Activated naive CD4-positive, alpha-beta T cell treated with anti-CD3 and anti-CD28 coated beads, Interleukin-2, amount 10 ng/mL, durations not matched to agents 7 days and 5 days (primary cell): Measurements from ENCODE around the gene TRPV6.
A peak's percentile ranks its signal among the peaks of the same experiment; 100 is the strongest.

ENCODE experiments used
- CTCF ChIA-PET: fragments of 350-600 bp; sonication (Branson Sonifier 250); formaldehyde crosslinking; loops from one replicate; lab custom pipeline; 2021; ENCODE audit warnings: antibody characterized with exemption; lab: Charles Lee
- DNase-seq: peaks from one replicate; pipeline ENCODE4 v3.0.0-alpha.2; 2020
- H3K27ac Mint-ChIP-seq: one replicate; pipeline ENCODE4 v1.8.0; 2021; ENCODE audit warnings: mild to moderate bottlenecking, moderate library complexity, mixed read lengths
- H3K27me3 Mint-ChIP-seq: one replicate; pipeline ENCODE4 v1.8.0; 2021; ENCODE audit warnings: mild to moderate bottlenecking, mixed read lengths
- H3K36me3 Mint-ChIP-seq: one replicate; pipeline ENCODE4 v1.8.0; 2021; ENCODE audit warnings: mixed read lengths
- H3K4me1 Mint-ChIP-seq: one replicate; pipeline ENCODE4 v1.8.0; 2021; ENCODE audit warnings: mixed read lengths
- H3K4me3 Mint-ChIP-seq: one replicate; pipeline ENCODE4 v1.8.0; 2021; ENCODE audit warnings: mild to moderate bottlenecking, moderate library complexity, mixed read lengths
- H3K9me3 Mint-ChIP-seq: one replicate; pipeline ENCODE4 v1.8.0; 2021; ENCODE audit warnings: mixed read lengths

TRPV6 gene

GRCh38 chr7:142855114-142855743 lies 30.3 kb downstream of the TRPV6 start:
- Mint-ChIP-seq H3K4me3 (peak overlapping the region; percentile 72), H3K9me3 (no peaks in the 10 kb centered on the region), H3K4me1 (peaks cover 28% of the 10 kb centered on the region), H3K27me3 (peaks cover 35% of the 10 kb centered on the region), H3K36me3 (no peaks in the 10 kb centered on the region), H3K27ac (no peak overlapping the region)
- no peak for DNase-seq
- CTCF ChIA-PET, result interaction anchor here (0.7 to 3.0 kb wide), 11 partner anchors 9 to 360 kb away, joined by 3 to 29 read pairs (median 4); no protein-coding TSS in a partner anchor

GRCh38 chr7:142854372-142855113 lies 31.0 kb downstream of the TRPV6 start, which contains the start of gene EPHB6:
TSS of gene EPHB6 (plus strand) at chr7:142855076. CDS start at chr7:142863228, 8,152 bp downstream.
- peak within 1 kb of the TSS; percentile 92 for H3K4me3 Mint-ChIP-seq
- CTCF ChIA-PET, result interaction anchor here (0.8 to 3.0 kb wide), 10 partner anchors 9 to 251 kb away, joined by 3 to 29 read pairs (median 4); no protein-coding TSS in a partner anchor
- H3K36me3 Mint-ChIP-seq, result no peaks in the 10 kb centered on the region
- H3K27ac Mint-ChIP-seq, result peak within 1 kb of the TSS; percentile 84
- DNase-seq, result peak; percentile 77
- H3K4me1 Mint-ChIP-seq, result peaks cover 26% of the 10 kb centered on the region
- no peaks in the 10 kb centered on the region for H3K9me3 Mint-ChIP-seq
- peaks cover 39% of the 10 kb centered on the region for H3K27me3 Mint-ChIP-seq

- DNase-seq, result peak; percentile 81
- Mint-ChIP-seq H3K4me1 (peaks cover 26% of the 10 kb centered on the region), H3K36me3 (no peaks in the 10 kb centered on the region), H3K4me3 (peak overlapping the region; percentile 92), H3K27ac (peak overlapping the region; percentile 84), H3K27me3 (peaks cover 39% of the 10 kb centered on the region), H3K9me3 (no peaks in the 10 kb centered on the region)
- CTCF ChIA-PET, result interaction anchor here (0.7 to 3.0 kb wide), 7 partner anchors 11 to 250 kb away, joined by 3 to 29 read pairs (median 4); no protein-coding TSS in a partner anchor
Observed at GRCh38 chr7:142853739-142854371, 31.7 kb downstream of the TRPV6 start.

GRCh38 chr7:142851919-142852318 lies 33.6 kb downstream of the TRPV6 start:
- H3K4me1 Mint-ChIP-seq, result peaks cover 25% of the 10 kb centered on the region
- CTCF ChIA-PET, result interaction anchor here (0.9 to 3.2 kb wide), 13 partner anchors 9 to 363 kb away, joined by 3 to 14 read pairs (median 5); no protein-coding TSS in a partner anchor
- no peak for DNase-seq
- no peak overlapping the region for H3K27ac Mint-ChIP-seq
- no peak overlapping the region for H3K4me3 Mint-ChIP-seq
- H3K36me3 Mint-ChIP-seq, result no peaks in the 10 kb centered on the region
- H3K9me3 Mint-ChIP-seq, result no peaks in the 10 kb centered on the region
- peaks cover 36% of the 10 kb centered on the region for H3K27me3 Mint-ChIP-seq

- H3K9me3 Mint-ChIP-seq, result no peaks in the 10 kb centered on the region
- CTCF ChIA-PET, result interaction anchor here (0.9 to 3.2 kb wide), 13 partner anchors 10 to 364 kb away, joined by 3 to 14 read pairs (median 5); no protein-coding TSS in a partner anchor
Observed at GRCh38 chr7:142851269-142851668, 34.3 kb downstream of the TRPV6 start.

GRCh38 chr7:142847353-142847752 lies 38.2 kb downstream of the TRPV6 start:
- peaks cover 7% of the 10 kb centered on the region for H3K4me1 Mint-ChIP-seq
- no peaks in the 10 kb centered on the region for H3K36me3 Mint-ChIP-seq
- CTCF ChIA-PET, result no interaction called here

More at GRCh38 chr7:142851269-142851668, 34.3 kb downstream of the TRPV6 start:
- no peak for DNase-seq
- Mint-ChIP-seq H3K4me3 (no peak overlapping the region), H3K27ac (no peak overlapping the region), H3K4me1 (peaks cover 20% of the 10 kb centered on the region), H3K36me3 (no peaks in the 10 kb centered on the region), H3K27me3 (peaks cover 29% of the 10 kb centered on the region)

GRCh38 chr7:142842251-142842766 lies 43.2 kb downstream of the TRPV6 start:
- no peaks in the 10 kb centered on the region for H3K4me1 Mint-ChIP-seq
- DNase-seq, result no peak
- H3K27ac Mint-ChIP-seq, result no peak overlapping the region
- no peak overlapping the region for H3K4me3 Mint-ChIP-seq
- CTCF ChIA-PET, result interaction anchor here (1.5 kb wide), 1 partner anchor 29 kb away, joined by 6 read pairs; no protein-coding TSS in a partner anchor
- no peaks in the 10 kb centered on the region for H3K36me3 Mint-ChIP-seq
- H3K27me3 Mint-ChIP-seq, result peaks cover 4% of the 10 kb centered on the region
- H3K9me3 Mint-ChIP-seq, result no peaks in the 10 kb centered on the region

More at GRCh38 chr7:142847353-142847752, 38.2 kb downstream of the TRPV6 start:
- H3K9me3 Mint-ChIP-seq, result no peaks in the 10 kb centered on the region
- no peak for DNase-seq
- peaks cover 9% of the 10 kb centered on the region for H3K27me3 Mint-ChIP-seq
- H3K4me3 Mint-ChIP-seq, result no peak overlapping the region
- H3K27ac Mint-ChIP-seq, result no peak overlapping the region

- H3K9me3 Mint-ChIP-seq, result no peaks in the 10 kb centered on the region
Observed at GRCh38 chr7:142838461-142839213, 46.9 kb downstream of the TRPV6 start.

GRCh38 chr7:142836426-142836825 lies 49.1 kb downstream of the TRPV6 start:
- peaks cover 23% of the 10 kb centered on the region for H3K4me1 Mint-ChIP-seq
- no peaks in the 10 kb centered on the region for H3K27me3 Mint-ChIP-seq
- H3K36me3 Mint-ChIP-seq, result no peaks in the 10 kb centered on the region
- no peak overlapping the region for H3K4me3 Mint-ChIP-seq
- H3K27ac Mint-ChIP-seq, result no peak overlapping the region
- no peak for DNase-seq
- no peaks in the 10 kb centered on the region for H3K9me3 Mint-ChIP-seq
- CTCF ChIA-PET, result interaction anchor here (0.6 to 2.3 kb wide), 15 partner anchors 15 to 313 kb away, joined by 3 to 28 read pairs (median 5); partner anchors contain the start of gene EPHB6

More at GRCh38 chr7:142838461-142839213, 46.9 kb downstream of the TRPV6 start:
- CTCF ChIA-PET, result interaction anchor here (0.8 to 1.0 kb wide), 2 partner anchors 13 to 27 kb away, joined by 4 read pairs; no protein-coding TSS in a partner anchor
- no peak overlapping the region for H3K27ac Mint-ChIP-seq
- H3K4me1 Mint-ChIP-seq, result peaks cover 20% of the 10 kb centered on the region
- no peak for DNase-seq
- H3K27me3 Mint-ChIP-seq, result peaks cover 4% of the 10 kb centered on the region
- H3K4me3 Mint-ChIP-seq, result no peak overlapping the region
- no peaks in the 10 kb centered on the region for H3K36me3 Mint-ChIP-seq

- H3K9me3 Mint-ChIP-seq, result no peaks in the 10 kb centered on the region
- peaks cover 23% of the 10 kb centered on the region for H3K4me1 Mint-ChIP-seq
- no peaks in the 10 kb centered on the region for H3K27me3 Mint-ChIP-seq
- CTCF ChIA-PET, result interaction anchor here (0.7 to 2.3 kb wide), 18 partner anchors 14 to 532 kb away, joined by 3 to 28 read pairs (median 4); partner anchors contain the start of gene EPHB6
- H3K36me3 Mint-ChIP-seq, result no peaks in the 10 kb centered on the region
- no peak overlapping the region for H3K4me3 Mint-ChIP-seq
- peak; percentile 40 for DNase-seq
- no peak overlapping the region for H3K27ac Mint-ChIP-seq
Observed at GRCh38 chr7:142835487-142835886, 50.1 kb downstream of the TRPV6 start.

- no peak overlapping the region for H3K27ac Mint-ChIP-seq
Observed at GRCh38 chr7:142833174-142834048, 52.1 kb downstream of the TRPV6 start.

GRCh38 chr7:142832417-142832816 lies 53.1 kb downstream of the TRPV6 start:
- CTCF ChIA-PET, result interaction anchor here (1.3 kb wide), 1 partner anchor 446 kb away, joined by 3 read pairs; no protein-coding TSS in a partner anchor
- Mint-ChIP-seq H3K36me3 (no peaks in the 10 kb centered on the region), H3K9me3 (no peaks in the 10 kb centered on the region), H3K4me3 (no peak overlapping the region), H3K27me3 (peaks cover 4% of the 10 kb centered on the region), H3K27ac (no peak overlapping the region), H3K4me1 (peaks cover 23% of the 10 kb centered on the region)
- no peak for DNase-seq

More at GRCh38 chr7:142833174-142834048, 52.1 kb downstream of the TRPV6 start:
- no peak for DNase-seq
- CTCF ChIA-PET, result no interaction called here
- Mint-ChIP-seq H3K4me3 (no peak overlapping the region), H3K9me3 (no peaks in the 10 kb centered on the region), H3K27me3 (no peaks in the 10 kb centered on the region), H3K4me1 (peaks cover 23% of the 10 kb centered on the region), H3K36me3 (no peaks in the 10 kb centered on the region)
